HG02610 (cell line): ENCODE results near the gene IL16.

Source experiments
- ATAC-seq: cut with Tn5 transposase; IDR thresholded peaks from one replicate; pipeline ENCODE4 v1.9.1; 2021; ENCODE audit warnings: mild to moderate bottlenecking, moderate library complexity; ENCODE audit not compliant: unreplicated experiment

Gene IL16

DNA sequence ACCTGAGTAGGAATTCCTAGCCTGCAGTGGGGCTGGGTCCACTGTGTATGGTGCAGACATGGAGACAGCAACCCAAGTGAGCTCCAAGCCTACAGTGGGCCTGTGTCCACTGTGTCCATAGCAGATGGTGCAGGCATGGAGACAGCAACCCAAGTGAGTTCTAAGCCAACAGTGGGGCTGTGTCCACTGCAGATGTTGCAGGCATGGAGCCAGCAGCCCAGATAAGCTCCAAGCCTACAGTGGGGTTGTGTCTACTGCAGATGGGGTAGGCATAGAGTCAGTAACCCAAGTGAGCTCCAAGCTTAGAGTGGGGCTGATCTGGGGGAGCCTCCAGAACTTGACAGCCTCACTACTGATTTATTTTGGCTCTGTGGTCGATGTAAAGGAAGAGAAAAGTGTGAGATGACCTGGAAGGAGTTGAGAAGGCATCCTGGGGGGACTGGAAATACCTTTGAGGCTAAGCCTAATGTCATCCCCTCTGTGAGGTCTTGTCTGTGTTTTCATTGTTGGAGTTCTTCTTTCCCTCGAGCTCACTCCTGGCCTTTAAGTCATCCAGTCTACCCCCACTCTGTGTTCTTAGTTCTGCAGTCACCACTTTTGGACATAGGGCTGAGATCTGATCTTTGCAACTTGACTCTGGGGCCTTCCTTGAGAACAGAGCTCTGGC, 22.4 kb upstream of the IL16 start:
- no peak for ATAC-seq

GRCh38 chr15:81174792-81175327, 21.8 kb upstream of the IL16 start:
- no peak for ATAC-seq

GRCh38 chr15:81175496-81175895, 21.2 kb upstream of the IL16 start:
- no peak for ATAC-seq

DNA sequence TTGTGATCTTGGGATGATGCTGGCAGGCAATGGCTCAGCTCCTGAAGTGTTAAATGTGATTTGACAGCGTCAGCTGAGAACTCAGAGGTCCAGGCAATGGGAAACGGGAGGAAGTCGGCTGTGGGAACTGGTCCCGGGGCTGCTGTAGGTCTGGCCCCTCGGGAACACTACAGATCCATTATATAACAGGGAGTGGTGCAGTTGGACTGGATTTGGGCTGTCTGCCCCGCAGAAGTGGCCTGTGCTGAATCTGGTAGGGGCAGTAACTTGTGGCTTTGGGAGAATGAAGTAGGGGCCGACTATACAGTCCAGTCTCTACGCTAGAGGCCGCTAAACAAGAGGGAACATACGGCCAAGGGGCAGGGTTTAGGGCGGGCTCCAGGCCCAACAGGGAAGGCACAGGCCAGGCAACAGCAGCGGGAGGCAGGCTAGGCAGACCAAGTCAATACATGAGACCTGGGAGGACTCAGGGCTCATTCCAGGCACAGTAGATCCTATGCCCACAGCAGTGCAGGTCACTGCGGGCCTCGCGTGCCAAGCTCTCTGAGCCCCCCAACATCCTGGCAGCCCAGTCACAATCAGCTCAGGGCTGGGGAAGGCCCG, 20.3 kb upstream of the IL16 start:
- no peak for ATAC-seq

- no peak for ATAC-seq
Observed at GRCh38 chr15:81178365-81178764, 18.3 kb upstream of the IL16 start.

- no peak for ATAC-seq
Observed at GRCh38 chr15:81181220-81181619, 15.5 kb upstream of the IL16 start.

DNA sequence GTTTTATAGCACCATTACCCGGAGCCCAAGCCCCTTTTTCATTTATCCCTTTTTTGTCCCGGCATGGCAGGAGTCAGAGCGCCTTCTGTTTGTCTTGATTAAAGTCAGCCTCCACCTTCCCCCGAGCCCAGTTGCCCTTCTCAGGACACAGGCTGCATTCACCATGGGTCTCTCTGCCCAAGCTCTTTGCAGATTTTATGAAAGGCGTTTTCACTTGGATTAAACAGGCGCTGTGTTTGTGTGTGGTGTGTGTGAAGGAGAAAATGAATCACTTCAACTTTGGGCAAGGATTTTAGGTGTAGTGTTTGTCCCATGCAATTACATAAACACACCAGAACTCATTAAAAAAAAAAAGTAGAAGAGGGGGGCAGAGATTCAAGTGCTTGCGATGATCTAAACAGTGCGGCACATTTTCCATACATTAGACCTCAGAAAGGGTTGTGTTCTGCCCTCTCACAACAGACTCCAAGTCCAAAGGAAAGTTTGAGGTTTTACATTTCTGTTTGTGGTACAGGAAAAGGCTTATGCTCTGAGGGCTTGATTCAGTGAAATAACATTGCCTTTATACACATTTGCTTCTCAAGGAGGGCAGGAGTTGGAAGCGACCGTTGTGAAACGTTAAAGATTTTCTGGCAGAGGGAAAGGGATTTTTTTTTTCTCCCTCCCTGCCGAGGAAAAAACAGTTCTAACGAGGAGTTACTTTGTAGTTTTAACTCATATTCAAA, 14.5 kb upstream of the IL16 start:
- no peak for ATAC-seq

DNA sequence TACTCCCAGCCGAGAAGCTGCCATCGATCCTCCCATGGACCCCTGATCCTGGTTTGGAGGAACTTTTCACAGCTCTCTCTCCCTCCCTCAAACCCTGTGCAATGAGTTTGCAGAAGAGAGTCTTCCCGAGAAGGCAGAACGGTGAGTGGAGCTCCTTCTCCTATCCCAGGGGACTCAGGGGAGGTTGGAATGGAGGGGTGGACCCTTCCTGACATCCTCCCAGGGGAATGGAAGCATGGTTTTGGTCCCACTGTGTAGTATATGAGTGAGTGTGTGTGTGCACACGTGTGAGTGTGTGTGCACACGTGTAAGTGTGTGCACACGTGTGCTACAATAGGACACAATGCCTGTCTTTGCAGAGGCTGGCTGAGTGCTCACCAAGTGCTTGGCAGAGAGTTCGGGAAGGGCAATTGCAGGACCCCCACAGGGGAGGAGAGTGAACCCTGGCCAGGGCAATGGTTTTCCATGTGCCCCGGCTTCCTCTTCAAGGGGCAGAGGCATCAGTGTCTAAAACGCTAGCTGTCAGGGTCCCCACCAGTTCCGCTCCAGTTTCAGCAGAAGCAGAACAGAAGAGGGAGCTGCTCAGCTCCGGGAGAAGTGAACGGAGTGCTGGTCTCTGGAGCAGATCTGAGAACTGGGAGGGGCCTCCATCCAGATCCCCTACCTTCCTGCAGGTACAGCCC, 13.8 kb upstream of the IL16 start:
- ATAC-seq: no peak

DNA sequence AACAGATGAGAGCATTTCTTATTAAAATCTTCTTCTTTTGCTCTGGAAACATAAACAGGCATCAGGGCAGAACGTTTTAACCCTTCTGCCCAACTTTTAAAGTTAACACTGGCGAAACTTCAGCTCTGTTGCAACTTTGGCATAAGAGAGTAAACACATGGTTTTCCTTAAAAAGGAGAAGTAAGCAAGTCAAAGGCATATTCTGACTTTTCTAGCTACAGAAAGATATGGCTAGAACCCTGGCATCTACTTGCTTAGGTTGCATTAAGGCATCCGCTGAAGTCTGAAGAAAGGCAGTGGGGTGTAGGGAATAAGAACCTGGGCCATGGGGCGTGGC, 13.3 kb upstream of the IL16 start:
- no peak for ATAC-seq

GRCh38 chr15:81184188-81184587, 12.5 kb upstream of the IL16 start:
- no peak for ATAC-seq

GRCh38 chr15:81185631-81186295, 10.9 kb upstream of the IL16 start:
- ATAC-seq: no peak

DNA sequence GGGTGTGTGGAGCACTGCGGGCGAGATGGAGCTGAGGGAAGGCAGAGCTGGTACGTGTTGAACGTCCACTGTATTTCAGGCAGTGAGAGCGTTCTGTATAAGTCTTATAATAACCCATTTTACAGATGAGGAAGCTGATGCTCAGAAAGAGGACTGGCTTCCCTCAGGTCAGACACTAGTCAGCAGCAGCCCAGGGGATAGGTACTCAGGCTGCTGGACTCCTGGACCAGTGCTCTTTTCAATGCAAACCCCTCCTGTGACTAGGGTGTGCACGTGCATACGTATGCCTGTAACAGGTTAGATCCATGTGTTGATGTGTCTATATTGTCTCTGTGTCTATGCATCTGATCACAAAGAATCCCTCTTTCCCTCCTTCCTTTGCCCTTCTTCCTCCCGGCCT, 8.3 kb upstream of the IL16 start:
- ATAC-seq: no peak

GRCh38 chr15:81189583-81190283, 6.9 kb upstream of the IL16 start:
- ATAC-seq: no peak

- ATAC-seq: no peak
Observed at GRCh38 chr15:81190922-81191507, 5.7 kb upstream of the IL16 start.

- ATAC-seq: no peak
Observed at GRCh38 chr15:81191701-81192100, 5.0 kb upstream of the IL16 start.

- no peak for ATAC-seq
Observed at GRCh38 chr15:81194723-81195122, 2.0 kb upstream of the IL16 start.

DNA sequence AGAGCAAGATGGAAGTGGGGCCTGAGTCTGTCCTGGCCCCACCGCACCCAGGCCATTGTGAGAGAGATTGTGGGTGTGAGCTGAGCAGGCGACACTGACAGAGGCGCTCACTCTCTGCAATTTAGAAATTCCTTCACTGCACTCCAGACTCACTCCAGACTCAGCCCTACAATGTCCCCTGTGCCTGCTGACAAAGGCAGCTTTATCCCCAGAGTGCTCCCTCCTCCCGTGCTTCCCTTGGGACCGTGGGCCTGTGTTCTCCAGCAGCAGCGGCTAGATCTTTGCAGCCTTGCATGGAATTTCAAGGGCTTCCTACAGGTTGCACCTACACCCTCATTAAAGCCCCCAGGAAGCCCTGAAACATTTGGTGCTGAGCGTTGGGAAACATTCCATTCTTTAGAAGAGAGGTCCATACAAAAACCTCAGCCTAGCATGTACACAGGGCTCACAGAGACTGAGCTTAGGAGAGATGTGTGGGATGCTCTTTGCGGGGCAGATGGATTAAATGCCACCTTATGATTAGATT, 1.3 kb upstream of the IL16 start:
- no peak for ATAC-seq

GRCh38 chr15:81197255-81197630, 564 bp downstream of the IL16 start:
- no peak for ATAC-seq

DNA sequence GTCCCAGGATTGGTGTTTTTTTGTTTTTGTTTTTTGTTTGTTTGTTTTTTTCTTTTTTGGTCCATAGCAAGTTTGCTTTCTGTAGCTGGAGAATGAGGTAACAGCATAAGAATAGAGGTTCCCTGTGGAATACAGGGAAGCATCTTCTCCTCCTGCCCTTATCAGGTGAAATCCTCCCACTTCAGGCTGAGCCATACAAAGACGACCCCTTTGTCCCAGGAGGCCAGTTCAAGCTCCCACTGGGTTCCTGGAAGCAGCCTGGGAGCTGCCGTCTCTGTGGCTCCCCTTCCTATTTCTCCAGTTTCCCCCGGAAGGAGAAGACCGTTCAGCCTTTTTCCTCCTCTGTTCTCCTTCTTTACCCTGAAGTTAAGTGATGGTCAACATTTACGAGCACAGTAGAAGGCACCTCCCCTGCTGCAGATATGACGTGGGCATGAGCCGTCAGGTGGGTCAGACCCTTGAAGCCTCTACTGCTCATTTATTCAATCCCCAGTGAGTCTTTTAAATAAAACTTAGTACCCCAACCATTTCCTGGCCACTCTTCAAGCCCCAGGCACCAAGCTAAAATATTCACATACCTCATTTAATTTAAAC, 1.1 kb downstream of the IL16 start:
- ATAC-seq: no peak
